ENCODE results near the gene CASQ1.

DNA sequence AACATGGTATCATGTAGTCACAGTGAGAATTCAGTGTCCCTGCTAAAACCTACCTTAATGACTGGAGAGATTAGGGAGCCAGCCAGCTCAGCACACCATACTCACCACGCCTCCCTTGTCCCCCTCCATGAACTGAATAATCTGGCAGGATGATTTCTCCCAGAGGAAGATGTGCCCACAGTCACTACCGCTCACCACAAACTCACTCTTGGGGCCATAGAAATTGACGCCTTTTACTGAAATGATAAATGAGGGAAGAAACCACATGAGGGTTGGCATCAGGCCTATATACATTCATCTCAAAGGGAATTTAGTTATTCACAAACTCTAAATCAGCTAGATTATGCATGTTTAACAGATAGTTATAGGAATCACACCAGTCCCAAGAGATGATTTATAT is 32.2 kb downstream of the CASQ1 start:
- TF ChIP-seq TAF1 (IDR thresholded peaks at IDR 0.05; ENCODE audit: low read depth) (no peak), CTCF (IDR thresholded peaks at IDR 0.05; ENCODE audit: poor library complexity, severe bottlenecking) (no peak), EP300 (conservative IDR thresholded peaks at IDR 0.05; ENCODE audit: poor library complexity, severe bottlenecking) (no peak), POLR2AphosphoS5 (IDR thresholded peaks at IDR 0.05) (no peak), RAD21 (conservative IDR thresholded peaks at IDR 0.05) (no peak), EZH2 (IDR thresholded peaks at IDR 0.05; ENCODE audit: borderline replicate concordance, insufficient read depth, low read length, poor library complexity, severe bottlenecking) (no peak), SMC3 (conservative IDR thresholded peaks at IDR 0.05; ENCODE audit: poor library complexity) (no peak), REST (IDR thresholded peaks at IDR 0.05; ENCODE audit: borderline replicate concordance) (no peak), MXI1 (conservative IDR thresholded peaks at IDR 0.05; ENCODE audit: poor library complexity, severe bottlenecking) (no peak)
